HG03558 (cell line): ENCODE results near the gene SHISA5.

Experiments used
- ATAC-seq: cut with Tn5 transposase; IDR thresholded peaks from one replicate; pipeline ENCODE4 v1.9.1; 2021; ENCODE audit warnings: moderate number of reproducible peaks; ENCODE audit not compliant: unreplicated experiment; ENCODE audit errors: extremely low read depth

The SHISA5 gene

DNA sequence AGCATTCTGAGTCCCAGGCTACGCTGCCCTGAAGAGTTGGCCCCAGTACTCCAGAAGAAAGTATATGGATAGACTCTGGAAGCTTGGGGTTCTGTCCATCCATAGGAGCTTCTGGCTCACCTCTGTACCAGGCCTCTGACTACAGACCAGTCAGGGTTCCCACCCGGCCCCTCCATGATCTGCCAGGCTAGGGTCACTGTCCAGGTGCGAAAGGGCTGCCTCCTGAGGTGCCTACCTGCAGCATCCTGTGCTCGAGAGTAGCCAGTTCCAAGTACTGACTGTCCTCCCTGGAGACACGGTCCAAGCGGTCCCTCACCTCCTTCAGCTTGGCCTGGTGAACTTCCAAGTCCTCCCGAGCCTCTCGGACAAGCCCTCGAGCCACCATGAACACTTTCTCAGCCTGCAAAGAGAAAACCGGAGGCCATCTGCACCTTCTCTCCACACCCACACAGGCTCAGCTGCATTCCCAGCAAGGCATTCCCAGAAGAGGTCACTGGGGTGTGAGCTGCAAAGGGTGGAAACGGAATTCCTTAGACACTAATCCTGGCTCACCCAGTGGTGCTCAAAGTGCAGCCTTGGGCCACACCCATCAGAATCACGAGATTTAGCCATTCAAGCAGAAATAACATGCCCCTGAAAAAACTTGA, 70.4 kb downstream of the SHISA5 start:
- ATAC-seq: no peak

- ATAC-seq: no peak
Observed at GRCh38 chr3:48432411-48433371, 71.3 kb downstream of the SHISA5 start.

GRCh38 chr3:48431224-48432029, 72.5 kb downstream of the SHISA5 start:
- no peak for ATAC-seq

DNA sequence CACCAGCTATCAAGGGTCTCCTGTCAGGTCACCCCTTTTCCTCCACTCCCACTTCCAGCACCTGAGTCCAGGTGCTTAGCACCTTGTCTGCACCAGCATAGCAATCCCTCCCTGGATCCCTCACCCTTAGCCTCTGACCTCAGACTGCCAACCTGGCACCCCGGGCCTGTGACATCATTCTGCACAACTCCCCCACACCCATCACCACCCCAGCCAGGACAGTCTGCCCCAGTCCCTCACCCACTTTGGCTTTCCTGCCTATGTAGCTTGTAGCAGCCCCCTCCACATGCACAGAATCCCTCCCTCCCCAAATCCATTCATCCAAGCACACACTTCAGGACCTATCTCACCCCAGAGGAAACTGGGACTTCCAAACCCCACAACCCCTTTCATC, 73.3 kb downstream of the SHISA5 start:
- no peak for ATAC-seq

GRCh38 chr3:48429960-48430707, 73.8 kb downstream of the SHISA5 start, which contains the start of gene PLXNB1:
TSS of gene PLXNB1 (minus strand) at chr3:48430086. CDS start at chr3:48424611, 5,475 bp downstream.
- no peak for ATAC-seq

DNA sequence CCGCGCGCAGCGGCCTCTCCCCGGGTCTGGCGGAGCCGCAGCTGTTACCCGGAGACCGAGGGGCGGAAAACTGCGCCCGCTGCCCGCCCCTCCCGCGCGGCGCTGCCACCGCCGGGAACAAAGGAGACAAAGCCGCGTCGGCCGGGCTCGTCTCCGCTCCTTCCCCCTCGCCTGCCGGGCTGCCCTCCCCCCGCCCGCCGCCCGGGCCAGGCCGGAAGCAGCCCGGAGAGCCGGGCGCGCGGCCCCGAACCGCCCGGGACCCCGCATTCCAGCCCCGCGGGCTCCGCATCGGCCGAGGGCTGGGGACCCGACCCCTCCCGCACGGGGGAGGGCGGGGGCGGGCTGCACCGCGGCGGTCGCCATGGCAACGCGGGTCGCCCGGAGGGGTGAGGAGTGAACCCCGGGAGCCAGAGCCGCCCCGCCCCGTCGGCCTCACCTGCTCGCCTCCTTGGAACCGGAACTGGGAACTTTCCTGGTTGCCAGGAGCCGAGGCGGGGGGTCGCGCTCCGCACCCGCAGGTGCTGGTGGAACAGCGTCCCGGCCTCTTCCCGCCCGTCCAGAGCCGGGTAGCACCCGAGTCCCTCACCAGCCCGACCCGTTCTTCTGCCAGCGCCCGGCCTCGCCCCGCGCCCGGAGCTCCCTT, 74.5 kb downstream of the SHISA5 start:
- ATAC-seq: no peak

DNA sequence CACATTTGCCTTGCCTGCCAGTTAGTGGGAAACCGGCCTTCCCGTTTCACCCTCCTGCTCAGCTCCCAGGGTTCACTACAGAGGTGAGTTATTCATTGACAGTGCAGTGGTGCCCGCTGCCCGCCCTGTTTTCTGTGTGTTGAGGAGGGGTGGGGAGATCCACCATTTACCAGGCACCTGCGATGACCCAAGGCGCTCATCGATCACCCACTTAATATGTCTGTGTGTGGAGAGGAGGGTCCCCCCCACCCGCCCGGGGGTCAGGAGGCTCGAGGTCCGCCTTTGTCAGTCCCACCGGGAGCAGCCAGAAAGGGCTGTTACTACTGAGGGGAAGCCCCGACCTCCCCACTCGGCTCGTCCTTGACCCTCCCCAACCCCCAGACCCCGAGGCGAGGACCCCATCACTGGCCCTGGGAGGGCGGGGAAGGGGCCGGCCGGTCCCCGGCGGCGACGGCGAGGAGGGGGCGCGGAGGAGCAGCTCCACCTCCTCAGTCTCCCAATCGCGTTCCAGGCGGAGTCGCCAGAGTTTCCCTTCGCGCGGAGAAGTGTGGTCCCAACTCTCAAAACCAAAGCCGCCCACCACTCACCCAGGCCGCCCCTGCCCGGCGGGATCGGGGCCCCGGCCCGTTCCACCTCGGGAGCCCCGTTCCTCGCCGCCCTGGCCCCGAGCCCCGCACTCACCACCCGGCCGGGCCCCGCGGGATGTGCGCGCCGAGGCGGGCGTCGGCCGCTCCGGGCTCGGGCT, 75.2 kb downstream of the SHISA5 start:
- no peak for ATAC-seq

DNA sequence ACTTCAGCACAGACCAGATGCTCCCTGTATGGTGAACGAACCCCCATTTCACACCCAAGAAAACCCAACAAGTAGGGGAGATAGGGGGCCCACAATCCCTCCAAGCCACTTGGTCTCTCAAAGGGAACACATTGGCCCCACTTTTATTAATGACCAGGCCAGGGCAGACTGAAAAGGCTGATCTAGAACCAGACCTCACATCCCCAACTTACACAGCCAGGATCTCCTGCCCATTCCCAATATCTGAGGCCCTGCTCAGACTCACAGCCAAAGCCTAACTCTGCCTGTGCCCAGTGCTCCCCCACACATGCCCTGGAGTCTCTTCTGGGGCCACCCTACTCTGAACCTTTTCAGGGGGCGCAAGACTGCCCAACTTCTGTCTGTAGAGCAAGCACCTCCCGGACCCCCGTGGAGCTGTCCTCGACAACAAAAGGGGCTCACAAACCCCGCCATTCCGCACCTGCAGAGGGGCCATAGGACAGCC, 75.8 kb downstream of the SHISA5 start:
- no peak for ATAC-seq

DNA sequence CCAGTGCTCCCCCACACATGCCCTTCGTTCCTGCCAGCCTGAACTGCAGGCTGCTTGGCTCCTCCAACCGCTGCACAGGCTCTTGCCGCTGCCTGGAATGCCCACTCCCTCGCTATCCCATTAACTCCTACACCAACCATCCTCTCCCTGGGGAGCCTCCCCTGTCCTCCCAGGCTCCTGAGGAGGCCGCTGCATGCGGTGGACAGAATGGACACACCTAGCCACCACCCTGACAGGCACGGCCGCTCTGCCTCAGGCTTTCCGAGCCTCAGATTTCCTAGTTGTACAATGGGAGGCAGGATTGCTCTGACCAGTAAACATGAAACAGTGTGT, 76.4 kb downstream of the SHISA5 start:
- ATAC-seq: no peak

DNA sequence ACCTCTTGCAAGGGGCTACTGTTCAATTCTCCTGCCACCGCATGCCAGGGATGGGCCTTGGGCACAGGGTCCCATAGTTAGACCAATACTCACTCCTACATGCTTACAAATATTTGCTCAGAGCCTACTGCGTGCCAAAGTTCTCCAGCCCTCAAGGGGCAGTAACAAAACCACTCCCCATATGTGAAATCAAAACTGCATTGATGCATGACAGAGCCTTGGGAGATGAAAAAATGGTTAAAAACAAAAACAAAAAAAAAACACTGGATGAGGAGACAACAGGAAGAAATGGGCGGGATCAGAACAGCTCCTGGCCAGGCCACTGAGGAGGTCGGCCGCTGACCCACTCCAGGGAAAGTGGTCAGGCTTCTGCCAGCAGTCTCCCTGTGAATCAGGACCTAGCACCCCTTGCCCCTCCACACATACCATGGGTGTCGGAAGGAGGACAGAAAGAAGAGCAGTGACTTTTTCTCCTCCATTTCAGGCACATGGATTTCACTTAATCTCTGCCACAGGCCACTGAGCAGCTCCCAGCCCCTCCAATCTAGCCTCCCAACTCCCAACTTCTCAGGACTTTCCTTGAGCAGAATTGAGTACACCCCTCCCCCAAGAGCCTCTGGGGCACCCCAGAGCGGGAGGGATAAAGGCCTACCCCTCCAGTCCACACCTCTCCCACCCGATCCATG, 76.9 kb downstream of the SHISA5 start:
- no peak for ATAC-seq

DNA sequence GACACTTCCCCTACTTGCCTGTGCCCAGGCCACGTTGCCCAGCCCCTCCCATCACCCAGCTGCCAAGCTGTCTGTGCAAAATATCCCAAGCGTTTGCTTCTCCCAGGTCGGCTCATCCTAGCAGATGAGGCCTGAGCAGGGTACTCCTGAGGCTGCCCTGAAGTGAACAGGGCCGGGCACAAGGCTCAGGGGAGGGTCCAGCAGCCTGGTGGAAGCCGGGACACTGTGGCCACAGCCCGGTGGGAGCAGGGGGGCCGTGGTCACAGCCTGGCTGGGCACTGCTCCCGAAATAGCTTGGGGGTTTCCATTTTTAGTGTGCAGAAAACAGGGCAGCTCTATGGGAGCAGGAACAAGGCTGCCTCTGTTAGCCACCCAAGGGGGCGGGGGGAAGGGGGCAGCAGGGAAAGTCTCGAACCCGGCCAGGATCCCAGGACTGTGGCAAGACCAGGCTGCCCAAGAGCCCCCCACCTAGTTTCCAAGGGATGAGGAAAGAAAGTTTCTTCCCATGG, 77.5 kb downstream of the SHISA5 start:
- ATAC-seq: no peak

GRCh38 chr3:48425281-48425812, 78.6 kb downstream of the SHISA5 start:
- ATAC-seq: no peak

- no peak for ATAC-seq
Observed at GRCh38 chr3:48423883-48424695, 79.9 kb downstream of the SHISA5 start.

DNA sequence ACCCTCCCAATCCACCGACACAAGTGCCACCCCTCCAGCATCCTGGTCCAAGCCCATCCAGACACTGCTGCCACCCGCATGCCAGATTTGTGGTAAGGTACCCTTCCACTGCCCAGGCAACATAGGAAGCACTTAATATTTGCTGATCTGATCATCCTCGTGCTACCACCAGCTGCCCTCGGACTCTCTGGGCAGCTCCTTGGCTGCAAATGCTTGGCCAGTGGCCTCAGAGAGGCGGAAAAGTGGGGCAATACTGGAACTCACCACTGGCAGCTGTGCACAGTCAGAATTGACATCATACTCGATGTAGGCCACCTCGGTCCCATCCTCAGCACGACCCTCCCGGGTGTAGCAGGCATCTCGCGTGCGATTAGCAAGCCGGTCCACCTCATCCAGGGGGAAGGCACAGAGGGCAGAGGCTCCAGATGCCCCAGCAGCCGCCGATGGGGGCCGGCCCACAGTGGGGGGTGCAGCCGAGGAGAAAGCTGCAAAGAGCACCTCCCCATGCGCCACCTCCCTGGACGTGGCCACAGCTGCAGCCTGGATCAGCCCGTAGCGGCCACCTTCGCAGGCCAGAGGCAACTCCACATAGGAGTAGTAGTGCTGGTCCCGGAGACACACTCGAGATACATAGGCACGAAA, 80.6 kb downstream of the SHISA5 start:
- no peak for ATAC-seq

- no peak for ATAC-seq
Observed at GRCh38 chr3:48422681-48423080, 81.3 kb downstream of the SHISA5 start.

- ATAC-seq: no peak
Observed at GRCh38 chr3:48422272-48422671, 81.7 kb downstream of the SHISA5 start.
